IPS DF 6.9 (cell line): ENCODE data around the gene DDRGK1.
A peak's percentile ranks its signal among the peaks of the same experiment; 100 is the strongest.
"Not testable (repeated sequence)": the region's sequence is repeated elsewhere in the genome, so short reads cannot be mapped to it uniquely, and the experiment has no call there.

Source experiments
- DNase-seq: peaks from one replicate; pipeline ENCODE4 v3.0.0-alpha.2; 2013; ENCODE audit warnings: low read depth, low spot score
- H3K27ac ChIP-seq: one replicate; pipeline ENCODE4 v1.5.1; 2013; ENCODE audit warnings: low read length, control low read depth
- H3K27me3 ChIP-seq: 2 replicates; pipeline ENCODE4 v1.6.1; 2013; ENCODE audit warnings: mild to moderate bottlenecking, low read length; ENCODE audit not compliant: control insufficient read depth, insufficient read depth
- H3K36me3 ChIP-seq: 2 replicates; pipeline ENCODE4 v1.6.1; 2013; ENCODE audit warnings: low read length; ENCODE audit not compliant: control insufficient read depth, insufficient read depth
- H3K4me1 ChIP-seq: 2 replicates; pipeline ENCODE4 v1.6.1; 2013; ENCODE audit warnings: low read length; ENCODE audit not compliant: control insufficient read depth, insufficient read depth
- H3K4me3 ChIP-seq: 2 replicates; pipeline ENCODE4 v1.5.1; 2013; ENCODE audit warnings: mild to moderate bottlenecking, low read length
- H3K9me3 ChIP-seq: 2 replicates; pipeline ENCODE4 v1.6.1; 2013; ENCODE audit warnings: low read length, inconsistent platforms; ENCODE audit not compliant: control insufficient read depth, insufficient read depth
- whole genome bisulfite sequencing: extraction: QIAGEN DNeasy Blood & Tissue Kit; methylation state at CpG from one replicate; pipeline ENCODE4 v1.1.7; 2013; ENCODE audit warnings: mixed read lengths, missing lambda C conversion rate; ENCODE audit not compliant: insufficient read length, insufficient coverage; 5-methylcytosine and 5-hydroxymethylcytosine counted together

Gene DDRGK1

GRCh38 chr20:3163099-3164042 lies 41.1 kb downstream of the DDRGK1 start:
- WGBS = no CpG with 5 or more reads among the region's 14 CpGs
- peaks cover 13% of the 10 kb centered on the region; the same call in 1 of the 2 replicates for H3K36me3 ChIP-seq
- H3K27ac ChIP-seq = no peak overlapping the region
- peaks cover 5% of the 10 kb centered on the region for H3K4me1 ChIP-seq
- no peaks in the 10 kb centered on the region for H3K9me3 ChIP-seq
- DNase-seq = no peak
- no peak overlapping the region for H3K4me3 ChIP-seq
- no peaks in the 10 kb centered on the region for H3K27me3 ChIP-seq

DNA sequence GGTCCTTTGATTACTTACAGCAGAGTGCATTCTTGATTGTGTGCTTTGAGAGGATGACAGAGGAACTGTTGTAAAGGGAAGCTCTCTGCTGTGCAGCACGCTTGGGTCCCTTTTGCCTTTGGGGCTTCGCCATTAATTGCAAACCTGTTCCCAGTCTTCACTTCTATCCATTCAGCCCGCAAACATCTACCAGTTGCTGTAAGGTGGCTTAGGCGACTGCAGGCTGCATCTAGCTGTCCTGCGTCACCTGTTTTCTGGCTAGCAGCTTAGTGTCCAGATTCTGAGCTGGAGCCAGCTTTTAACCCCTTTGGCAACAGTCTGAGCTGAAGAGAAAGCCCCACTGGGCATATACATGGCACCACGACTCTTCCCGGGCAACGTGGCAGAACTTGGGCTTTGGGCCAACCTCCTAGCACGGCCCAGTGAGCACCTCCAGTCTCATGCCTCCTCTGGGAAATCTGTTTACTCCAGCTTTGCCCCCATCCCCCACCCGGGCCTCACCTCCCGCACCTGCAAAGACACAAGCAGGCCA lies 42.3 kb downstream of the DDRGK1 start:
- no CpG with 5 or more reads among the region's 11 CpGs for WGBS
- Histone ChIP-seq H3K9me3 (no peaks in the 10 kb centered on the region), H3K4me1 (peaks cover 2% of the 10 kb centered on the region; the same call in 1 of the 2 replicates), H3K36me3 (peaks cover 13% of the 10 kb centered on the region; the same call in 1 of the 2 replicates), H3K4me3 (no peak overlapping the region), H3K27ac (no peak overlapping the region), H3K27me3 (no peaks in the 10 kb centered on the region)
- no peak for DNase-seq

GRCh38 chr20:3161316-3162079 lies 43.0 kb downstream of the DDRGK1 start:
- WGBS = no CpG with 5 or more reads among the region's 5 CpGs

GRCh38 chr20:3160418-3160817 lies 44.1 kb downstream of the DDRGK1 start:
- Histone ChIP-seq H3K27ac (no peak overlapping the region), H3K4me3 (no peak overlapping the region), H3K36me3 (peaks cover 8% of the 10 kb centered on the region; the same call in 1 of the 2 replicates), H3K4me1 (peaks cover 2% of the 10 kb centered on the region; the same call in 1 of the 2 replicates), H3K9me3 (no peaks in the 10 kb centered on the region), H3K27me3 (no peaks in the 10 kb centered on the region)
- DNase-seq = no peak
- WGBS = no CpG with 5 or more reads among the region's 6 CpGs

More at GRCh38 chr20:3161316-3162079, 43.0 kb downstream of the DDRGK1 start:
- Histone ChIP-seq H3K9me3 (no peaks in the 10 kb centered on the region), H3K4me3 (no peak overlapping the region), H3K36me3 (peaks cover 13% of the 10 kb centered on the region; the same call in 1 of the 2 replicates), H3K4me1 (peaks cover 2% of the 10 kb centered on the region; the same call in 1 of the 2 replicates), H3K27me3 (no peaks in the 10 kb centered on the region), H3K27ac (no peak overlapping the region)
- no peak for DNase-seq

DNA sequence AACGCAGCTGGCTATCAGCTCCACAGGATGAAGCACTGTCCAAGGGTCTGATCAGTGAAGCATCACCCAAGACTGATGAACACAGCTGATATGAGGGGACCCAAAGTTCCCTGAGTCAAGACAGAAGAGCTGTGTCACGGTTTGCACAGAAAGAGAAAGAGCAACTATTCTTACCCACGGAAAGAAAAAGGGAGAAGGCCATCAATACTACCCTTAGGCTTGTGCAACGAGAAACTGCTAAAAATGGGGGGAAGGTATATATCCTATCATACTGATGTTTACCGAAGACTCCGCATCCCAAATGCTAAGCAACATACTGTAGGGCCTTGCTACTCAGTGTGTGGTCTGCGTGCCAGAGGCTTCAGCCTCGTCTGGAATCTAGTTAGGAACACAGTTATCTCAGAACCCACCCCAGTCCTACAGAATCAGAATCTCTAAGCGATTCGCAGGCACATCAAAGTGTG lies 45.5 kb downstream of the DDRGK1 start:
- Histone ChIP-seq H3K9me3 (no peaks in the 10 kb centered on the region), H3K4me1 (peaks cover 2% of the 10 kb centered on the region; the same call in 1 of the 2 replicates), H3K27ac (no peak overlapping the region), H3K4me3 (peak overlapping the region; percentile 97), H3K27me3 (no peaks in the 10 kb centered on the region), H3K36me3 (no peaks in the 10 kb centered on the region; the same call in 1 of the 2 replicates)
- DNase-seq = no peak
- no CpG with 5 or more reads among the region's 10 CpGs for WGBS

DNA sequence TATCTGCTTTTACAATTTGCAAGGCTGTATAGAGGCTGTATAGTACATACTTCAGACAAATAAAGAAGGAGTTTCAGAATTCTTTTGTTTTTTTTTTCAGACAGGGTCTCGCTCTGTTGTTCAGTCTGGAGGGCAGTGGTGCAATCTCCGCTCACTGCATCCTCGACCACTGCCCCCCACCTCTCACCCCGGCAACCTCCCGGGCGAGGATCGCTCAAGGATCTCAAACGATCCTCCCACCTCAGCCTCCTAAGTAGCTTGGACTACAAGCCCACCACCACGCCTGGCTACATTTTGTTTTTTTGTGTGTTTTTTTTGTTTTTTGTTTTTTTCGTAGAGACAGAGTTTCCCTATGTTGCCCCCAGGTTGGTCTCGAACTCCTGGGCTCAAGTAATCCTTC lies 46.7 kb downstream of the DDRGK1 start:
- Histone ChIP-seq H3K4me1 (peaks cover 2% of the 10 kb centered on the region; the same call in 1 of the 2 replicates), H3K27me3 (no peaks in the 10 kb centered on the region), H3K27ac (no peak overlapping the region), H3K9me3 (no peaks in the 10 kb centered on the region), H3K36me3 (no peaks in the 10 kb centered on the region), H3K4me3 (no peak overlapping the region)
- no peak for DNase-seq
- WGBS = no CpG with 5 or more reads among the region's 11 CpGs

- no peak overlapping the region for H3K27ac ChIP-seq
Observed at GRCh38 chr20:3156811-3157619, 47.5 kb downstream of the DDRGK1 start.

GRCh38 chr20:3152057-3152644 lies 52.3 kb downstream of the DDRGK1 start:
- WGBS = no CpG with 5 or more reads among the region's 10 CpGs
- H3K36me3 ChIP-seq, H3K9me3 ChIP-seq, H3K4me3 ChIP-seq, DNase-seq, H3K27ac ChIP-seq, H3K4me1 ChIP-seq, H3K27me3 ChIP-seq: not testable (repeated sequence)

More at GRCh38 chr20:3156811-3157619, 47.5 kb downstream of the DDRGK1 start:
- no peak overlapping the region for H3K4me3 ChIP-seq
- no peaks in the 10 kb centered on the region for H3K36me3 ChIP-seq
- H3K4me1 ChIP-seq = peaks cover 2% of the 10 kb centered on the region; the same call in 1 of the 2 replicates
- WGBS = no CpG with 5 or more reads among the region's 8 CpGs
- DNase-seq = no peak
- H3K9me3 ChIP-seq = no peaks in the 10 kb centered on the region
- no peaks in the 10 kb centered on the region for H3K27me3 ChIP-seq

DNA sequence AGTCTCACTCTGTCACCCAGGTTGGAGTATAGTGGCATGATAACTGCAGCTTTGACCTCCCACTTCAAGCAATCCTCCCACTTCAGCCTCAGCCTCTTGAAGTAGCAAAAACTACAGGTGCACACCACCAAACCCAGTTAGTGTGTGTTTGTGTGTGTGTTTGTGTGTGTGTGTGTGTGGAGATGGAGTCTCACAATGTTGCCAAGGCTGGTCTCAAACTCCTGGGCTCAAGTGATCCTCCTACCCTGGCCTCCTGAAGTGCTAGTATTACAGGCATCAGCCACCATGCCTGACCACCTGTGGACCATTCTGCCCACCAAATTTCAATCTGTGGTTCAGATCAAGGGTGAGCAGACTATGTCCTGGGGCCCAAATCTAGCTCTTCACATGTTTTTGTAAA lies 53.6 kb downstream of the DDRGK1 start:
- H3K27me3 ChIP-seq = no peaks in the 10 kb centered on the region
- H3K4me3 ChIP-seq = no peak overlapping the region
- H3K9me3 ChIP-seq = no peaks in the 10 kb centered on the region
- no peaks in the 10 kb centered on the region for H3K4me1 ChIP-seq
- no peak overlapping the region for H3K27ac ChIP-seq
- DNase-seq = no peak
- peaks cover 3% of the 10 kb centered on the region; the same call in 1 of the 2 replicates for H3K36me3 ChIP-seq
